ENCODE data around the gene POP4. TPM values are rescaled to one million over a fixed set of nuclear protein-coding genes. Genes with fewer than 3 reads are reported as not detected.

Gene POP4
- total and polyA plus RNA-seq, 2 donors from 2014 or later, result 60.5 to 87.9 TPM

GRCh38 chr19:29566496-29567054 is 39.5 kb upstream of the POP4 start:
- no peaks in the 10 kb centered on the region for H3K36me3 ChIP-seq (ENCODE audit: control insufficient read depth in 2 of 3, insufficient read depth in 3 of 3, low read length in 3 of 3)
- no peak for TF ChIP-seq CTCF (IDR thresholded peaks at IDR 0.05; ENCODE audit: borderline replicate concordance, extremely low read depth, insufficient read depth)
- H3K4me3 ChIP-seq (ENCODE audit: low read length in 3 of 3), result no peak overlapping the region
- DNase-seq (no peak), FAIRE-seq (no peak)
- intact Hi-C loops (cut with DNase I), result no loop called here
- no peak overlapping the region for H3K9ac ChIP-seq (ENCODE audit: low read length in 3 of 3)
- H3K27me3 ChIP-seq (ENCODE audit: control insufficient read depth, insufficient read depth, low read length), result no peaks in the 10 kb centered on the region
- no peaks in the 10 kb centered on the region for H3K4me1 ChIP-seq (ENCODE audit: control insufficient read depth in 2 of 3, insufficient read depth in 2 of 3, low read depth in 1 of 3, low read length in 3 of 3)
- no peak overlapping the region for H3K27ac ChIP-seq (ENCODE audit: low read depth in 2 of 2, low read length in 2 of 2)
- no peaks in the 10 kb centered on the region for H3K9me3 ChIP-seq (ENCODE audit: control insufficient read depth in 2 of 3, insufficient read depth in 1 of 3, low read length in 3 of 3)

GRCh38 chr19:29567366-29567915 is 38.6 kb upstream of the POP4 start:
- H3K4me3 ChIP-seq (ENCODE audit: low read length in 3 of 3), result no peak overlapping the region
- no peak for TF ChIP-seq CTCF (IDR thresholded peaks at IDR 0.05; ENCODE audit: borderline replicate concordance, extremely low read depth, insufficient read depth)
- H3K4me1 ChIP-seq (ENCODE audit: control insufficient read depth in 2 of 3, insufficient read depth in 2 of 3, low read depth in 1 of 3, low read length in 3 of 3), result no peaks in the 10 kb centered on the region
- no peak for DNase-seq
- H3K36me3 ChIP-seq (ENCODE audit: control insufficient read depth in 2 of 3, insufficient read depth in 3 of 3, low read length in 3 of 3), result no peaks in the 10 kb centered on the region
- H3K9me3 ChIP-seq (ENCODE audit: control insufficient read depth in 2 of 3, insufficient read depth in 1 of 3, low read length in 3 of 3), result no peaks in the 10 kb centered on the region
- no peak for FAIRE-seq
- intact Hi-C loops (cut with DNase I), result no loop called here
- H3K27me3 ChIP-seq (ENCODE audit: control insufficient read depth, insufficient read depth, low read length), result no peaks in the 10 kb centered on the region
- no peak overlapping the region for H3K27ac ChIP-seq (ENCODE audit: low read depth in 2 of 2, low read length in 2 of 2)
- no peak overlapping the region for H3K9ac ChIP-seq (ENCODE audit: low read length in 3 of 3)

- H3K9me3 ChIP-seq (ENCODE audit: control insufficient read depth in 2 of 3, insufficient read depth in 1 of 3, low read length in 3 of 3), result no peaks in the 10 kb centered on the region
- no peak for TF ChIP-seq CTCF (IDR thresholded peaks at IDR 0.05; ENCODE audit: borderline replicate concordance, extremely low read depth, insufficient read depth)
- peaks cover 2% of the 10 kb centered on the region for H3K27me3 ChIP-seq (ENCODE audit: control insufficient read depth, insufficient read depth, low read length)
- no peaks in the 10 kb centered on the region for H3K4me1 ChIP-seq (ENCODE audit: control insufficient read depth in 2 of 3, insufficient read depth in 2 of 3, low read depth in 1 of 3, low read length in 3 of 3)
- intact Hi-C loops (cut with DNase I), result no loop called here
- FAIRE-seq (no peak), DNase-seq (no peak)
- H3K27ac ChIP-seq (ENCODE audit: low read depth in 2 of 2, low read length in 2 of 2), result no peak overlapping the region
- H3K9ac ChIP-seq (ENCODE audit: low read length in 3 of 3), result no peak overlapping the region
- H3K36me3 ChIP-seq (ENCODE audit: control insufficient read depth in 2 of 3, insufficient read depth in 3 of 3, low read length in 3 of 3), result no peaks in the 10 kb centered on the region
- no peak overlapping the region for H3K4me3 ChIP-seq (ENCODE audit: low read length in 3 of 3)
These were observed 37.8 kb upstream of the POP4 start for GRCh38 chr19:29568036-29569025.

All from kidney (tissue), 14 donors.